Spinal cord (tissue), 10 donors: ENCODE results near the gene NACC1. TPM values are rescaled to one million over a fixed set of nuclear protein-coding genes. Genes with fewer than 3 reads are reported as not detected.
A peak's percentile ranks its signal among the peaks of the same experiment; 100 is the strongest.

ENCODE experiments used
- DNase-seq, 6 donors: peaks; one replicate each; pipeline versions ENCODE4 v3.0.0 to v3.0.0-alpha.2; 2013 to 2015; ENCODE audit warnings: low spot score in 6 of 6, low read depth in 4 of 6
- H3K27ac ChIP-seq: one replicate; pipeline ENCODE4 v1.5.1; 2013; ENCODE audit warnings: low read depth, low read length, control low read depth
- H3K27me3 ChIP-seq: one replicate; pipeline ENCODE4 v1.6.1; 2013; ENCODE audit warnings: low read length; ENCODE audit not compliant: control insufficient read depth, insufficient read depth
- H3K36me3 ChIP-seq: one replicate; pipeline ENCODE4 v1.6.1; 2013; ENCODE audit warnings: low read length; ENCODE audit not compliant: control insufficient read depth, insufficient read depth
- H3K4me1 ChIP-seq: one replicate; pipeline ENCODE4 v1.6.1; 2013; ENCODE audit warnings: low read length; ENCODE audit not compliant: control insufficient read depth, insufficient read depth
- H3K4me3 ChIP-seq: one replicate; pipeline ENCODE4 v1.5.1; 2013; ENCODE audit warnings: low read depth, low read length, control low read depth
- H3K9me3 ChIP-seq: one replicate; pipeline ENCODE4 v1.6.1; 2013; ENCODE audit warnings: low read length; ENCODE audit not compliant: control insufficient read depth, insufficient read depth
- WGBS: methylation state at CpG from one replicate; pipeline ENCODE4 v1.1.5; 2013; ENCODE audit warnings: missing lambda C conversion rate; ENCODE audit not compliant: insufficient coverage; 5-methylcytosine and 5-hydroxymethylcytosine counted together
- polyA plus RNA-seq, 2 donors: library from polyadenylated mRNA; unstranded; fragments of 120-200 nt; gene quantifications; one replicate each; pipeline ENCODE4 v1.2.1, GENCODE V29; 2013; ENCODE audit not compliant: insufficient read length in 2 of 2
- total RNA-seq, 2 donors: library from RNA; depleted of rRNA in 1 of 2; stranded (reverse); fragments of 120-200 nt in 1 of 2; fragments of >200 nt in 1 of 2; gene quantifications; one replicate each; pipeline versions ENCODE4 v1.2.3 to v1.2.4, GENCODE V29; 2013 to 2014
- donor health status: healthy.

NACC1 gene
- total and polyA plus RNA-seq, 4 donors: 13.3 to 45.7 (median 34.0) TPM

DNA sequence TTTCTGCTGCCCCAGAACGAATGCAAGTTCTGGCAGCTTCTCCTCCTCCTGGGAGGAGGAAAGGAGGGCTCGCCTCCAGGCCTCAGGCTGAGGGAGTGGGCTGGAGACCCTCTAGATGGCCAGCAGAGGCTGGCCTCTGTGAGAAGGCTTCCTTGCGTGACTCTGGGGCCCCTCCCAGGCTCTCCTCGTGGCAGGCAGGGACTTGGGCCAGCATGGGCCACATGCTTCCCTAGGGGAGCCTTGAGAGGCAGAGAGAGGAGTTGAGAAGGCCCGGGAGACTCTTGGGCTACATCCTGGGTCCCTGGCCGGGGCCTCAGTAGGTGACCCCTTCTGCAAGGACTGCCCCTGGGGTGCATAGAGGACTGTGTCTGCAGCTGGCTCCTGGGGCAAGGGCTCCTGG is 41.3 kb upstream of the NACC1 start:
- peak overlapping the region; percentile 80 for H3K27ac ChIP-seq
- no peak for DNase-seq
- no peaks in the 10 kb centered on the region for H3K27me3 ChIP-seq
- H3K36me3 ChIP-seq: peaks cover 83% of the 10 kb centered on the region
- H3K4me3 ChIP-seq: no peak overlapping the region
- no peaks in the 10 kb centered on the region for H3K9me3 ChIP-seq
- 37% methylated on average over 6 of the region's 6 CpGs for WGBS
- H3K4me1 ChIP-seq: peaks cover 84% of the 10 kb centered on the region

DNA sequence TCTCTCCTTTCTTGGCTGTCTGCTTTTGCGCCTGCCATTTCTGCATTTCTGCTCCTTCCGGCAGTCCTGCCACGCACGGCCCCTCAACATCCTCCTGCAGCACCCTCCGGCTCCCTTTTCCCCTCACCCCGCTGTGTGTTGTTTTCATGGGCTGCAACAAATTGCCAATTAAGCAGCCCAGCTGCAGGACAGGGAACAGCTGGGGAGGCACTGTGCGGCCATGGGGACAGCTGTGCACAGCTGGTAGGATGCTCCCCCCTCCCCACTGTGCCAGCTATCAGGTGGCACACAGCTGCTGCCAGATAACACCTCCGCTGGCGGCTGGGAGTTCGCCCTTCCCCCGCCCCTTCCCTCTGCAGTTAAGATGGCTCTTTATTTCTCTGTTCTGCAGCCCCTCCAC is 40.8 kb upstream of the NACC1 start:
- peak in 2 of 6 donors; percentile 61 to 82 for DNase-seq
- Histone ChIP-seq H3K9me3 (no peaks in the 10 kb centered on the region), H3K27ac (peak overlapping the region; percentile 80), H3K27me3 (no peaks in the 10 kb centered on the region), H3K4me1 (peaks cover 84% of the 10 kb centered on the region), H3K36me3 (peaks cover 86% of the 10 kb centered on the region), H3K4me3 (no peak overlapping the region)
- WGBS: 19% methylated on average over 11 of the region's 11 CpGs

- Histone ChIP-seq H3K4me3 (no peak overlapping the region), H3K9me3 (no peaks in the 10 kb centered on the region), H3K27ac (peak overlapping the region; percentile 80), H3K27me3 (no peaks in the 10 kb centered on the region), H3K4me1 (peaks cover 84% of the 10 kb centered on the region), H3K36me3 (peaks cover 90% of the 10 kb centered on the region)
- 67% methylated on average over 2 of the region's 10 CpGs for WGBS
- DNase-seq: no peak
Measured at GRCh38 chr19:13078381-13078780, 39.7 kb upstream of the NACC1 start.

GRCh38 chr19:13078897-13079541 is 39.0 kb upstream of the NACC1 start:
- Histone ChIP-seq H3K4me3 (no peak overlapping the region), H3K9me3 (no peaks in the 10 kb centered on the region), H3K4me1 (peaks cover 84% of the 10 kb centered on the region), H3K27ac (peak overlapping the region; percentile 80), H3K36me3 (peaks cover 90% of the 10 kb centered on the region), H3K27me3 (no peaks in the 10 kb centered on the region)
- 53% methylated on average over 9 of the region's 12 CpGs for WGBS
- DNase-seq: peak in 1 of 6 donors; percentile 72

DNA sequence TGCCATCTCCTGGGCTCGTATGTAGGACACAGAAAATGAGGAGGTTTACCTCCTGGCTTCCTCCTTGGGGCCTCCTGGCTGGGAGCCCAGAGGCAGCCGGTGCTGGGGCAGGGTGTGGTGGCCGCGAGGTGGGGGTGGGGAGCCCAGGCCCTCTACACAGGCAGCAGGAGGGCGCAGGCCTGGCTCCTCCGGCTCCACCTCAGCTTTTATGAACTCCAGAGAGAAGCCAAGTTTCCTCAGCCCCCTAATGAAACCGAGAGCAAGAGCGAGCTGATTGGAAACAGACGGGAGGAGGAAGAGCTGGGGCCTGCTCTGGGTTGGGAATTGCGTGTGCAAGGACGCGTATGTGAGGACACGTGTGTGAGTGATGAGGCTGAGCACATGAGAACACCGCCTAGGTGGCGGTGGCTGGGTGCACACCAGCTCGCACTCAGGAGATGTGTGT is 38.5 kb upstream of the NACC1 start:
- H3K27me3 ChIP-seq: no peaks in the 10 kb centered on the region
- 37% methylated on average over 14 of the region's 16 CpGs for WGBS
- H3K4me3 ChIP-seq: no peak overlapping the region
- H3K9me3 ChIP-seq: no peaks in the 10 kb centered on the region
- DNase-seq: peak in 1 of 6 donors; percentile 75
- peaks cover 78% of the 10 kb centered on the region for H3K4me1 ChIP-seq
- peak overlapping the region; percentile 80 for H3K27ac ChIP-seq
- H3K36me3 ChIP-seq: peaks cover 89% of the 10 kb centered on the region

- 27% methylated on average over 13 of the region's 14 CpGs for whole genome bisulfite sequencing
- Histone ChIP-seq H3K36me3 (peaks cover 84% of the 10 kb centered on the region), H3K4me1 (peaks cover 76% of the 10 kb centered on the region), H3K4me3 (no peak overlapping the region), H3K9me3 (no peaks in the 10 kb centered on the region), H3K27ac (peak overlapping the region; percentile 72), H3K27me3 (peaks cover 2% of the 10 kb centered on the region)
- peak in 1 of 6 donors; percentile 70 for DNase-seq
Measured at GRCh38 chr19:13082192-13083007, 35.7 kb upstream of the NACC1 start.

GRCh38 chr19:13083008-13083404 is 35.1 kb upstream of the NACC1 start:
- peak overlapping the region; percentile 72 for H3K27ac ChIP-seq
- peaks cover 2% of the 10 kb centered on the region for H3K27me3 ChIP-seq
- no peak overlapping the region for H3K4me3 ChIP-seq
- H3K9me3 ChIP-seq: no peaks in the 10 kb centered on the region
- H3K4me1 ChIP-seq: peaks cover 70% of the 10 kb centered on the region
- WGBS: 55% methylated on average over 6 of the region's 7 CpGs
- peaks cover 85% of the 10 kb centered on the region for H3K36me3 ChIP-seq
- no peak for DNase-seq

- H3K27me3 ChIP-seq: peaks cover 2% of the 10 kb centered on the region
- peak overlapping the region; percentile 72 for H3K27ac ChIP-seq
- peaks cover 67% of the 10 kb centered on the region for H3K4me1 ChIP-seq
- WGBS: 53% methylated on average over 8 of the region's 9 CpGs
- DNase-seq: no peak
- no peaks in the 10 kb centered on the region for H3K9me3 ChIP-seq
- H3K4me3 ChIP-seq: no peak overlapping the region
- H3K36me3 ChIP-seq: peaks cover 85% of the 10 kb centered on the region
Measured at GRCh38 chr19:13083627-13084026, 34.4 kb upstream of the NACC1 start.

GRCh38 chr19:13085666-13086065 is 32.4 kb upstream of the NACC1 start:
- Histone ChIP-seq H3K4me1 (peaks cover 74% of the 10 kb centered on the region), H3K4me3 (no peak overlapping the region), H3K27me3 (peaks cover 2% of the 10 kb centered on the region), H3K36me3 (peaks cover 88% of the 10 kb centered on the region), H3K27ac (no peak overlapping the region), H3K9me3 (no peaks in the 10 kb centered on the region)
- WGBS: 55% methylated on average over 7 of the region's 7 CpGs
- no peak for DNase-seq
